ENCODE results near the gene NRIP3. TPM values are rescaled to one million over a fixed set of nuclear protein-coding genes. Genes with fewer than 3 reads are reported as not detected.

NRIP3 gene
- polyA plus RNA-seq, 3 donors, result 0.28 to 4.8 (median 1.0) TPM

- WGBS (ENCODE audit: insufficient coverage), result 2% methylated on average over 39 of the region's 39 CpGs
- H3K79me2 ChIP-seq (ENCODE audit: insufficient read depth, low read length), result peaks cover 54% of the 10 kb centered on the region
- Mint-ChIP-seq H3K36me3 (peaks cover 4 to 11% of the 10 kb centered on the region in 2 donors), H3K27me3 (ENCODE audit: low read depth in 3 of 3) (peaks cover 0 to 5% (median 0%) of the 10 kb centered on the region in 3 donors), H3K4me1 (peaks cover 37% of the 10 kb centered on the region), H3K4me3 (peak overlapping the region; percentile 95 to 98), H3K9me3 (no peaks in the 10 kb centered on the region), H3K27ac (peak overlapping the region; percentile 95 to 100 (median 97))
- H3K27ac ChIP-seq (ENCODE audit: low read depth in 1 of 2, low read length in 2 of 2), result peak overlapping the region; percentile 98 to 99
- H2AFZ ChIP-seq (ENCODE audit: insufficient read depth, low read depth, low read length, poor library complexity, severe bottlenecking), result peak overlapping the region; percentile 94
- H3K4me3 ChIP-seq (replicated peaks in 1 of 3; ENCODE audit: low read depth in 2 of 3, low read length in 3 of 3), result peak overlapping the region; percentile 85 to 89 (median 85)
- TF ChIP-seq CTCF (IDR thresholded peaks at IDR 0.05), result no peak
- peaks cover 21 to 26% of the 10 kb centered on the region in 2 donors for H3K4me1 ChIP-seq (ENCODE audit: control insufficient read depth in 1 of 2, insufficient read depth in 2 of 2, low read length in 2 of 2)
- H3K4me2 ChIP-seq (replicated peaks; ENCODE audit: extremely low read depth, low read length, poor library complexity, severe bottlenecking), result peak overlapping the region; percentile 94
- intact Hi-C loops (cut with micrococcal nuclease), result loop anchor here (5.0 to 10.0 kb wide), 3 partner anchors 51 to 289 kb away; partner anchors contain the start of genes RPL27A (in 1 of the 2) and TRIM66 (in 1 of the 2)
- peak in 2 of 3 donors; percentile 26 to 54 for DNase-seq
- peaks cover 22% of the 10 kb centered on the region for H4K20me1 ChIP-seq (ENCODE audit: insufficient read depth, low read length)
- no peaks in the 10 kb centered on the region for H3K27me3 ChIP-seq (ENCODE audit: control insufficient read depth in 2 of 2, insufficient read depth in 2 of 2, low read length in 2 of 2)
- peaks cover 0 to 11% of the 10 kb centered on the region in 2 donors for H3K36me3 ChIP-seq (replicated peaks in 1 of 2; ENCODE audit: control insufficient read depth in 1 of 2, insufficient read depth in 2 of 2, low read length in 2 of 2)
- H3K9me3 ChIP-seq (replicated peaks in 1 of 2; ENCODE audit: control insufficient read depth in 1 of 2, insufficient read depth in 1 of 2, low read length in 2 of 2), result no peaks in the 10 kb centered on the region
- peak overlapping the region; percentile 97 for H3K9ac ChIP-seq (ENCODE audit: insufficient read depth, low read length, poor library complexity, severe bottlenecking)
Measured at GRCh38 chr11:8963569-8964323, 40.1 kb downstream of the NRIP3 start.

GRCh38 chr11:8962841-8963240 lies 41.0 kb downstream of the NRIP3 start:
- Mint-ChIP-seq H3K4me1 (peaks cover 37% of the 10 kb centered on the region), H3K27me3 (ENCODE audit: low read depth in 3 of 3) (peaks cover 0 to 5% (median 0%) of the 10 kb centered on the region in 3 donors), H3K9me3 (no peaks in the 10 kb centered on the region), H3K36me3 (peaks cover 6 to 17% of the 10 kb centered on the region in 2 donors), H3K4me3 (peak overlapping the region in 1 of 2 donors; percentile 7), H3K27ac (peak overlapping the region in 4 of 7 donors; percentile 30 to 97 (median 80))
- Histone ChIP-seq H3K27me3 (ENCODE audit: control insufficient read depth in 2 of 2, insufficient read depth in 2 of 2, low read length in 2 of 2) (no peaks in the 10 kb centered on the region), H3K79me2 (ENCODE audit: insufficient read depth, low read length) (peaks cover 59% of the 10 kb centered on the region), H3K9me3 (replicated peaks in 1 of 2; ENCODE audit: control insufficient read depth in 1 of 2, insufficient read depth in 1 of 2, low read length in 2 of 2) (no peaks in the 10 kb centered on the region), H4K20me1 (ENCODE audit: insufficient read depth, low read length) (peaks cover 26% of the 10 kb centered on the region), H3K4me3 (replicated peaks in 1 of 3; ENCODE audit: low read depth in 2 of 3, low read length in 3 of 3) (peak overlapping the region in 1 of 3 experiments; percentile 85), H3K27ac (ENCODE audit: low read depth in 1 of 2, low read length in 2 of 2) (peak overlapping the region in 1 of 2 donors; percentile 98), H3K4me1 (ENCODE audit: control insufficient read depth in 1 of 2, insufficient read depth in 2 of 2, low read length in 2 of 2) (peaks cover 21 to 26% of the 10 kb centered on the region in 2 donors), H3K4me2 (replicated peaks; ENCODE audit: extremely low read depth, low read length, poor library complexity, severe bottlenecking) (peak overlapping the region; percentile 94), H3K36me3 (replicated peaks in 1 of 2; ENCODE audit: control insufficient read depth in 1 of 2, insufficient read depth in 2 of 2, low read length in 2 of 2) (peaks cover 0 to 12% of the 10 kb centered on the region in 2 donors), H2AFZ (ENCODE audit: insufficient read depth, low read depth, low read length, poor library complexity, severe bottlenecking) (no peak overlapping the region), H3K9ac (ENCODE audit: insufficient read depth, low read length, poor library complexity, severe bottlenecking) (no peak overlapping the region)
- no CpG with 5 or more reads among the region's 2 CpGs for WGBS (ENCODE audit: insufficient coverage)
- no peak for DNase-seq
- no peak for TF ChIP-seq CTCF (IDR thresholded peaks at IDR 0.05)
- intact Hi-C loops (cut with micrococcal nuclease), result loop anchor here (5.0 to 10.0 kb wide), 3 partner anchors 52 to 288 kb away; partner anchors contain the start of genes RPL27A (in 1 of the 2) and TRIM66 (in 1 of the 2)

Measured in CD14-positive monocyte (primary cell).